Subcutaneous preadipocyte (primary cell): Measurements from ENCODE around the gene PTMS. TPM values are rescaled to one million over a fixed set of nuclear protein-coding genes. Genes with fewer than 3 reads are reported as not detected.

Source experiments
- total RNA-seq: library from RNA; depleted of rRNA; stranded (reverse); fragments of >200 nt; gene quantifications from 2 replicates; pipeline ENCODE4 v1.2.3, GENCODE V29; 2012

The PTMS gene
- total RNA-seq: 62.9 and 72.0 TPM in 2 replicates

GRCh38 chr12:6765634-6766581 lies at the start of gene PTMS:
PTMS (plus strand) TSS chr12:6766363; CDS start chr12:6766706, 343 bp downstream.

DNA sequence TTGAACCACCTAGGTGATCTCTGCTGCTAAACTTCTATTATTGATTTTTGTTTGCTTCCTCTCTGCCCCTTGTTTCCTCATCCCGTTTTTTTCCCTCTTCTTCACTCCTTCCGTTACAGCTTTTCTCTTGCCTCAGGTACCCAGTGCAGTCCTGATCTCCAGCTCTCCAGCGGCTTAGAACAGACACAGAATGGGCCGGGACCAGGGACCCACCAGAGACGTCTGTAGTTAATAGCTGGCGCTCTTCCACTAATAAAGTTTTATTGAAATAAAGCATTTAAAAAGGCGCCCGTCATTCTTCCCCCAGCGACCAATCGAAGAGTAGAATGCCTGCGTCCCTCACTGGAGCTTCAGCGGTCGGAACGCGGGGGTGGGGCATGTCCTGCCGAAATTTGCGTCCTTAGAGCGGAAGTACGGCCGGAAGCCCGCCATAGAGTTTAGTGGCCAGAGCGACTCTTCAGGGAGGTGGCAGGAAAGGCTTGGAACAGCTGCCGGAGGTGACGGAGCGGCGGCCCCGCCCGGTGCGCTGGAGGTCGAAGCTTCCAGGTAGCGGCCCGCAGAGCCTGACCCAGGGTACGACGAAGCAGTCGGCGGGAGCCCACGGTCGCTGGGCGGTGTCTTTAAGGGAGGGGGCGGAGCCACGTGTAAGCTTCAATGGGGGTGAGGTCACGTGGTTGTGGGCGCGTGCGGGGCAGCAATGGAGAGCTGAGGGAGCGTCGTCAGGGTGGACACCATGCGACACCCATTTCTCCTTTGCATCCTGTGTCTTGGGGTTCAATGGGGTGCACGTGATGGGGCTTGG lies 42.4 kb upstream of the PTMS start, which contains the start of gene COPS7A:
TSS of gene COPS7A (plus strand) at position 440 of the 802 bp plus-strand sequence. CDS start 611 bp downstream, outside the sequence.

GRCh38 chr12:6752921-6753771 lies 13.0 kb upstream of the PTMS start, which contains the start of gene MLF2:
MLF2 (minus strand) TSS chr12:6753141; CDS start chr12:6752334, 807 bp downstream.

GRCh38 chr12:6772331-6772695 lies 6.2 kb downstream of the PTMS start, which contains the start of gene LAG3:
LAG3 (plus strand) TSS chr12:6772520; CDS start chr12:6772853, 333 bp downstream.

DNA sequence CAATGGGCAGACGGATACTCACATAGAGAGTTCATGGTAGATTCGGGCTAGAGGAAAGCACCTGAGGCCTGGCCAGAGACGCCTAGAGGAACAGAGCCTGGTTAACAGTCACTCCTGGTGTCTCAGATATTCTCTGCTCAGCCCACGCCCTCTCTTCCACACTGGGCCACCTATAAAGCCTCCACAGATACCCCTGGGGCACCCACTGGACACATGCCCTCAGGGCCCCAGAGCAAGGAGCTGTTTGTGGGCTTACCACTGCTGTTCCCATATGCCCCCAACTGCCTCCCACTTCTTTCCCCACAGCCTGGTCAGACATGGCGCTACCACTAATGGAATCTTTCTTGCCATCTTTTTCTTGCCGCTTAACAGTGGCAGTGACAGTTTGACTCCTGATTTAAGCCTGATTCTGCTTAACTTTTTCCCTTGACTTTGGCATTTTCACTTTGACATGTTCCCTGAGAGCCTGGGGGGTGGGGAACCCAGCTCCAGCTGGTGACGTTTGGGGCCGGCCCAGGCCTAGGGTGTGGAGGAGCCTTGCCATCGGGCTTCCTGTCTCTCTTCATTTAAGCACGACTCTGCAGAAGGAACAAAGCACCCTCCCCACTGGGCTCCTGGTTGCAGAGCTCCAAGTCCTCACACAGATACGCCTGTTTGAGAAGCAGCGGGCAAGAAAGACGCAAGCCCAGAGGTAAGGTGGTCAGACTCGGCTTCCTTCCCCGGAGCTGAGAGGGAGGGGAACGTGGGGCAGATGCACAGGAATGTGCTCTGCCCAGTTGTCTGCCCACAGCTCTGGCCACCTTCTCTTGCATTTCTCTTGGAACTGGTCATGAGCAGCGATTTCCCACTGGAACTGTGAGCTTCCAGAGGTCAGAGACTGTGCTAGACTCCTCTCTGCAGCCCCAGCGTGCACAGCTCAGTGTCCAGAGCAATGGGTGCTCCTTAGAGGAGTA lies 23.1 kb downstream of the PTMS start, which contains the start of gene CD4:
TSS of gene CD4 (plus strand) at position 557 of the 953 bp plus-strand sequence. CDS start 10,611 bp downstream, outside the sequence.

Other genes with a start within 250 kb of the PTMS start
- gene GAPDH, start 231.8 kb upstream of the PTMS start, total RNA-seq: 8,341 and 11,860 TPM in 2 replicates
- 11.0 and 14.5 TPM in 2 replicates for gene IFFO1, start 210.3 kb upstream of the PTMS start, total RNA-seq
- gene NOP2, start 198.1 kb upstream of the PTMS start, total RNA-seq: 22.4 and 33.8 TPM in 2 replicates
- gene CHD4, start 159.0 kb upstream of the PTMS start, total RNA-seq: 165 and 208 TPM in 2 replicates
- not detected in 2 replicates for gene LPAR5, start 130.4 kb upstream of the PTMS start, total RNA-seq
- 0.78 and 1.1 TPM in 2 replicates for gene ACRBP, start 118.9 kb upstream of the PTMS start, total RNA-seq
- 13.5 and 21.7 TPM in 2 replicates for gene ING4, start 103.2 kb upstream of the PTMS start, total RNA-seq
- 16.9 and 17.8 TPM in 2 replicates for gene ZNF384, start 77.0 kb upstream of the PTMS start, total RNA-seq
- under 0.01 TPM in 1 of 2 replicates, not detected in the other for gene PIANP, start 65.5 kb upstream of the PTMS start, total RNA-seq
- 97.4 TPM in 2 replicates for gene COPS7A, start 42.3 kb upstream of the PTMS start, total RNA-seq
- 133 and 141 TPM in 2 replicates for gene MLF2, start 13.2 kb upstream of the PTMS start, total RNA-seq
- gene LAG3, start 6.2 kb downstream of the PTMS start, total RNA-seq: not detected in 2 replicates
- gene CD4, start 23.2 kb downstream of the PTMS start, total RNA-seq: under 0.01 and 0.73 TPM in 2 replicates
- gene GPR162, start 55.5 kb downstream of the PTMS start, total RNA-seq: 0.73 and 1.2 TPM in 2 replicates
- 44.1 and 49.3 TPM in 2 replicates for gene P3H3, start 62.0 kb downstream of the PTMS start, total RNA-seq
- 1.1 and 2.2 TPM in 2 replicates for gene GNB3, start 74.6 kb downstream of the PTMS start, total RNA-seq
- gene CDCA3, start 84.9 kb downstream of the PTMS start, total RNA-seq: 29.4 and 36.4 TPM in 2 replicates
- gene USP5, start 85.8 kb downstream of the PTMS start, total RNA-seq: 86.7 and 96.4 TPM in 2 replicates
- 941 and 1,349 TPM in 2 replicates for gene TPI1, start 101.2 kb downstream of the PTMS start, total RNA-seq
- 4.0 and 4.9 TPM in 2 replicates for gene SPSB2, start 106.9 kb downstream of the PTMS start, total RNA-seq
- gene LRRC23, start 138.5 kb downstream of the PTMS start, total RNA-seq: 5.1 TPM in 2 replicates
- gene ENO2, start 148.2 kb downstream of the PTMS start, total RNA-seq: 6.6 and 9.0 TPM in 2 replicates
- 10.3 and 11.7 TPM in 2 replicates for gene ATN1, start 161.6 kb downstream of the PTMS start, total RNA-seq
- gene RNU7-1, start 177.5 kb downstream of the PTMS start, total RNA-seq: not detected in 2 replicates
- gene C12orf57, start 177.7 kb downstream of the PTMS start, total RNA-seq: 37.7 and 63.9 TPM in 2 replicates
- gene PTPN6, start 185.0 kb downstream of the PTMS start, total RNA-seq: not detected in 2 replicates
- 213 and 237 TPM in 2 replicates for gene PHB2, start 204.3 kb downstream of the PTMS start, total RNA-seq
- 44.5 and 46.1 TPM in 2 replicates for gene EMG1, start 204.6 kb downstream of the PTMS start, total RNA-seq